NT2/D1 (cell line): ENCODE measurements around the gene CLDN8.

Experiments used
- SUZ12 ChIP-seq: IDR thresholded peaks from 2 replicates; pipeline ENCODE4 v1.6.1; 2011; ENCODE audit not compliant: insufficient read length, insufficient read depth; ENCODE audit errors: extremely low read depth
- YY1 ChIP-seq: IDR thresholded peaks from 2 replicates; pipeline ENCODE4 v1.6.1; 2011; ENCODE audit not compliant: insufficient read length, insufficient read depth
- ZNF274 ChIP-seq: IDR thresholded peaks from 2 replicates; pipeline ENCODE4 v1.6.1; 2011; ENCODE audit warnings: mild to moderate bottlenecking, low read depth, low read length

DNA sequence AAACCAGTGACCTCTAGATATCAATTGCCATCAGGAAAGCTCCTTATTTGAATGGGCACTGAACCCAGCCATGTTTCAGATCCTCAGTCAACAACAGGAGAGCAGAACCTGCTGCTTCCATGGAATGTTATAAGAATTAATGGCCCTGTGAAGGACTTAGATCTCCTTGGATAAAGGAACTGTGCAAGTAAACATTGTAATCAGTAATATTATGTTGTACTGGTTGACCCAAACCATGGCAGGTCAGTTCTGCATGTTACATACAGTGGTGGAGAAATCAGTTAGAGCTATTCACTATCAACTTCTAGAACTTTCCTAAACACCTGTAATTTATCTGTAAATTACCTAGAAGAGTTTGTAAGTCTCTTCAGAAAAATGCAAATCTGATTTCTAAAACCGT is 11.2 kb upstream of the CLDN8 start:
- TF ChIP-seq YY1, result no peak
- no peak for TF ChIP-seq SUZ12
- no peak for TF ChIP-seq ZNF274
